ENCODE measurements around the gene IGF1R. TPM values are rescaled to one million over a fixed set of nuclear protein-coding genes. Genes with fewer than 3 reads are reported as not detected.

The IGF1R gene
- total and polyA plus RNA-seq, 2 of the 13 experiments (the other 11 are each of a cell fraction or from before 2014, with no cell fraction given): 15.9 to 18.4 TPM

DNA sequence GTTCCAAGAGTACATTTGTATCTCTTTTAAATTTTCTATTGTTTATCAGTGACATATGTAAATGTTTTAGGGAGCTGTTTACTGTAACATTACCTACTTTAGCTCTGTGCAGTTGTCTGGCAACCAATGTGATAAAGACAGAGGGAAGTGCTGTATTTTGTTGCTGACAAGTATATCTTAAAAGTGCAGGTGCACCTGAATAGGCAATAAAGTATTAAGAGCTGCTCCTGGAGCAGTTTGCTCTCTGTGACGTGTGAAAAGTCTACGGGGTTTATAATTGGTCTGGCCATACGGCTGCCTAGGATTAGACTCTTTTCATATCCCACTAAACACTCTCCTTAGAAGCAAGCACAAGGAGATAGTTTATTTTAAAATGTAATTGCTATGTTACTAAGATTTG is 178.3 kb downstream of the IGF1R start:
- DNase-seq (ENCODE audit: low spot score) (no peak), FAIRE-seq (no peak), ATAC-seq (no peak)
- Histone ChIP-seq H4K20me1 (ENCODE audit: insufficient read depth, low read length) (peaks cover 5% of the 10 kb centered on the region; the same call in 1 of the 2 replicates), H3K79me2 (ENCODE audit: insufficient read depth, low read length) (peaks cover 10% of the 10 kb centered on the region), H3K27me3 (ENCODE audit: control insufficient read depth in 1 of 2, insufficient read depth in 2 of 2, low read length in 2 of 2) (no peaks in the 10 kb centered on the region), H3K27ac (ENCODE audit: extremely low read length, insufficient read depth, low read length) (no peak overlapping the region), H2AFZ (ENCODE audit: low read length) (no peak overlapping the region), H3K4me1 (ENCODE audit: insufficient read depth, low read length) (peaks cover 11% of the 10 kb centered on the region), H3K4me2 (ENCODE audit: low read depth, low read length) (no peak overlapping the region), H3K9me3 (ENCODE audit: low read length) (peaks cover 31% of the 10 kb centered on the region), H3K36me3 (replicated peaks in 1 of 2; ENCODE audit: control insufficient read depth in 1 of 2, insufficient read depth in 2 of 2, low read length in 2 of 2) (peaks cover 3 to 8% of the 10 kb centered on the region in 2 experiments; a peak in 3 of 5 replicates), H3K4me3 (replicated peaks in 1 of 3; ENCODE audit: insufficient read depth in 1 of 3, low read depth in 2 of 3, low read length in 3 of 3) (no peak overlapping the region), H3K9ac (ENCODE audit: insufficient read depth, low read depth, low read length) (no peak overlapping the region)
- BruUV-seq (replicated peaks): no TSS peak
- 97% methylated on average over 3 of the region's 3 CpGs for WGBS (ENCODE audit: low lambda C conversion rate)
- CTCF ChIA-PET (ENCODE audit: low intra/inter-chr PET ratio, low total read pairs): no interaction called here
- in situ Hi-C loops (cut with HindIII; ENCODE audit: extremely low pct_ligation_motif_present, low pct_unique_long_range_greater_than_20kb) (no loop called here), intact Hi-C loops (cut with micrococcal nuclease; ENCODE audit: unreplicated experiment) (no loop called here)
- TF ChIP-seq FOXA1 (IDR thresholded peaks at IDR 0.05): no peak
- no peak for TF ChIP-seq FOXA1 (CRISPR knock-in tag; IDR thresholded peaks at IDR 0.05)
- no peak for TF ChIP-seq FOSL1 (CRISPR knock-in tag; IDR thresholded peaks at IDR 0.05; ENCODE audit: borderline replicate concordance)
- TF ChIP-seq AGO2 (optimal IDR thresholded peaks at IDR 0.05; ENCODE audit: low read depth, low read length): no peak
- TF ChIP-seq THYN1 (CRISPR knock-in tag; IDR thresholded peaks at IDR 0.05; ENCODE audit: borderline replicate concordance, low read depth): no peak
- TF ChIP-seq ARNT2 (CRISPR knock-in tag; IDR thresholded peaks at IDR 0.05; ENCODE audit: low read depth): no peak
- TF ChIP-seq ZNF652 (CRISPR knock-in tag; IDR thresholded peaks at IDR 0.05; ENCODE audit: borderline replicate concordance, low read depth): no peak
- no peak for TF ChIP-seq REL (CRISPR knock-in tag; conservative IDR thresholded peaks at IDR 0.05)
- TF ChIP-seq MTA3 (CRISPR knock-in tag; IDR thresholded peaks at IDR 0.05): no peak
- POLR2A ChIA-PET: no interaction called here

- H4K20me1 ChIP-seq (ENCODE audit: insufficient read depth, low read length): peaks cover 5% of the 10 kb centered on the region; the same call in 1 of the 2 replicates
- POLR2A ChIA-PET: no interaction called here
- peaks cover 2 to 8% of the 10 kb centered on the region in 2 experiments; a peak in 3 of 5 replicates for H3K36me3 ChIP-seq (replicated peaks in 1 of 2; ENCODE audit: control insufficient read depth in 1 of 2, insufficient read depth in 2 of 2, low read length in 2 of 2)
- WGBS (ENCODE audit: low lambda C conversion rate): 92% methylated on average over 3 of the region's 3 CpGs
- intact Hi-C loops (cut with micrococcal nuclease; ENCODE audit: unreplicated experiment): no loop called here
- DNase-seq (ENCODE audit: low spot score) (no peak), ATAC-seq (no peak), FAIRE-seq (no peak)
- no peaks in the 10 kb centered on the region for H3K27me3 ChIP-seq (ENCODE audit: control insufficient read depth in 1 of 2, insufficient read depth in 2 of 2, low read length in 2 of 2)
- CTCF ChIA-PET (ENCODE audit: low intra/inter-chr PET ratio, low total read pairs): no interaction called here
- H3K9ac ChIP-seq (ENCODE audit: insufficient read depth, low read depth, low read length): no peak overlapping the region
- peaks cover 8% of the 10 kb centered on the region for H3K79me2 ChIP-seq (ENCODE audit: insufficient read depth, low read length)
- H3K4me2 ChIP-seq (ENCODE audit: low read depth, low read length): no peak overlapping the region
- no peak overlapping the region for H3K4me3 ChIP-seq (replicated peaks in 1 of 3; ENCODE audit: insufficient read depth in 1 of 3, low read depth in 2 of 3, low read length in 3 of 3)
- no peak overlapping the region for H2AFZ ChIP-seq (ENCODE audit: low read length)
- peaks cover 11% of the 10 kb centered on the region for H3K4me1 ChIP-seq (ENCODE audit: insufficient read depth, low read length)
- peaks cover 36% of the 10 kb centered on the region for H3K9me3 ChIP-seq (ENCODE audit: low read length)
- no TSS peak for BruUV-seq (replicated peaks)
- TF ChIP-seq MAFK (conservative IDR thresholded peaks at IDR 0.05 in 1 of 2, IDR thresholded peaks at IDR 0.05 in 1 of 2; ENCODE audit: low read length in 2 of 2) (peak in 1 of 2 experiments; percentile 4; a peak in 1 of 4 replicates), SP2 (CRISPR knock-in tag; IDR thresholded peaks at IDR 0.05) (no peak)
- no peak overlapping the region for H3K27ac ChIP-seq (ENCODE audit: extremely low read length, insufficient read depth, low read length)
- in situ Hi-C loops (cut with HindIII; ENCODE audit: extremely low pct_ligation_motif_present, low pct_unique_long_range_greater_than_20kb): no loop called here
These were observed 178.9 kb downstream of the IGF1R start for GRCh38 chr15:98827217-98827616.
